ENCODE results near the gene EVC2.

EVC2 gene

GRCh38 chr4:5566526-5566925 lies 141.8 kb downstream of the EVC2 start:
- POLR2A ChIA-PET (ENCODE audit: low non-redundant PET), result no interaction called here

GRCh38 chr4:5563856-5564255 lies 144.5 kb downstream of the EVC2 start:
- no peak overlapping the region for H3K27ac ChIP-seq
- no peak for DNase-seq (ENCODE audit: low spot score)
- ChIA-PET CTCF (interaction anchor here (0.6 kb wide), 1 partner anchor 448 kb away, joined by 5 read pairs; no protein-coding TSS in a partner anchor), POLR2A (ENCODE audit: low non-redundant PET) (no interaction called here)
- no peak for TF ChIP-seq CTCF (conservative IDR thresholded peaks at IDR 0.05; ENCODE audit: low read depth)

More at GRCh38 chr4:5566526-5566925, 141.8 kb downstream of the EVC2 start:
- DNase-seq (ENCODE audit: low spot score), result no peak
- no peak for TF ChIP-seq CTCF (conservative IDR thresholded peaks at IDR 0.05; ENCODE audit: low read depth)
- no peak overlapping the region for H3K27ac ChIP-seq
- CTCF ChIA-PET, result no interaction called here

DNA sequence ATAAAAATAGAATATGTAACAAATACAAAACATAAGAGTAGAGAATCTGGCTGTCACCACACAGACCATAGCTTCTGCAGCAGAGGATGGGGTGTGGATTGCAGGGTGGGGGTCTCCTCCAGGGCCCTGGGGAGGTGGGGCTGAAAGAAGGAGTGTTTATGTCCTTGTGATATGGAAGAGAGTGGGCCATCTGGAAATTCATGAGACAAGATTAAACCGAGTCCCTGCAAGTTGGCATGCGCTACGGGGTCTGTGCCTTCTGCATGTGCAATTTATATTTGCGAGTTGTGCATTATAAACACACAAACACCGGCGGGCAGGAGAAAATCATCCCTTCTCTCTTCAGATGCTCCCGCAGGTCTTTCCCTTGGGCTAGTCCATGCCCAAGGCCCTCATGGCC lies 145.9 kb downstream of the EVC2 start:
- TF ChIP-seq CTCF (conservative IDR thresholded peaks at IDR 0.05; ENCODE audit: low read depth), result no peak
- H3K27ac ChIP-seq, result no peak overlapping the region
- POLR2A ChIA-PET (ENCODE audit: low non-redundant PET), result no interaction called here
- CTCF ChIA-PET, result no interaction called here
- no peak for DNase-seq (ENCODE audit: low spot score)

GRCh38 chr4:5561286-5561685 lies 147.1 kb downstream of the EVC2 start:
- no peak for DNase-seq (ENCODE audit: low spot score)
- POLR2A ChIA-PET (ENCODE audit: low non-redundant PET), result no interaction called here
- no peak for TF ChIP-seq CTCF (conservative IDR thresholded peaks at IDR 0.05; ENCODE audit: low read depth)
- CTCF ChIA-PET, result no interaction called here
- H3K27ac ChIP-seq, result no peak overlapping the region

GRCh38 chr4:5558502-5558901 lies 149.9 kb downstream of the EVC2 start:
- no peak for TF ChIP-seq CTCF (conservative IDR thresholded peaks at IDR 0.05; ENCODE audit: low read depth)
- ChIA-PET POLR2A (ENCODE audit: low non-redundant PET) (no interaction called here), CTCF (interaction anchor here (0.6 kb wide), 1 partner anchor 99 kb away, joined by 4 read pairs; no protein-coding TSS in a partner anchor)
- no peak for DNase-seq (ENCODE audit: low spot score)
- no peak overlapping the region for H3K27ac ChIP-seq

GRCh38 chr4:5554376-5554775 lies 154.0 kb downstream of the EVC2 start:
- no peak overlapping the region for H3K27ac ChIP-seq
- ChIA-PET CTCF (no interaction called here), POLR2A (ENCODE audit: low non-redundant PET) (no interaction called here)
- TF ChIP-seq CTCF (conservative IDR thresholded peaks at IDR 0.05; ENCODE audit: low read depth), result no peak
- DNase-seq (ENCODE audit: low spot score), result no peak

- ChIA-PET POLR2A (ENCODE audit: low non-redundant PET) (no interaction called here), CTCF (no interaction called here)
- no peak for DNase-seq (ENCODE audit: low spot score)
- TF ChIP-seq CTCF (conservative IDR thresholded peaks at IDR 0.05; ENCODE audit: low read depth), result no peak
- H3K27ac ChIP-seq, result no peak overlapping the region
Observed at GRCh38 chr4:5553801-5554200, 154.6 kb downstream of the EVC2 start.
